HepG2 (cell line): ENCODE measurements around the gene FAM193A. TPM values are rescaled to one million over a fixed set of nuclear protein-coding genes. Genes with fewer than 3 reads are reported as not detected.

Experiments used
- ATAC-seq: fragments of 200-7000 bp; cut with Tn5 transposase; 3 replicates; pipeline ENCODE4 v1.9.1; 2020; ENCODE audit warnings: mild to moderate bottlenecking, moderate library complexity
- BruUV-seq: library from RNA; stranded (reverse); fragments of 400-500 nt; replicated peaks from 2 replicates; lab custom pipeline; 2021; lab: Mats Ljungman, UMichigan
- CTCF ChIA-PET: fragments of 300-600 bp; formaldehyde crosslinking; extraction: SDS; loops from one replicate; lab custom pipeline; 2021; ENCODE audit warnings: low total read pairs, inconsistent platforms, low intra/inter-chr PET ratio; lab: Yijun Ruan, JAX
- POLR2A ChIA-PET: fragments of 350-600 bp; sonication (Branson Sonifier 250); formaldehyde crosslinking; loops from one replicate; lab custom pipeline; 2020; ENCODE audit warnings: antibody characterized with exemption, inconsistent platforms; lab: Yijun Ruan, JAX
- DNase-seq: peaks from one replicate; pipeline ENCODE4 v3.0.0-alpha.2; 2015; ENCODE audit warnings: low spot score
- FAIRE-seq: peaks from 3 replicates; lab custom pipeline; 2011; peaks lifted over from hg19 to GRCh38; lab: Jason Lieb, UNC
- H2AFZ ChIP-seq: one replicate; pipeline ENCODE4 v1.6.1; 2011; ENCODE audit warnings: low read length, inconsistent platforms
- H3K27ac ChIP-seq: fragments of 300-600 bp; 3 replicates; pipeline ENCODE4 v1.8.0; 2011; ENCODE audit warnings: mixed run types, mild to moderate bottlenecking, mixed read lengths, low read length, inconsistent platforms; ENCODE audit not compliant: insufficient read depth; ENCODE audit errors: extremely low read length
- H3K27me3 ChIP-seq, 2 experiments: fragments of 200-600 bp in 1 of 2; 2 replicates in 1 of 2; 3 replicates in 1 of 2; pipeline versions ENCODE4 v1.6.0 to v1.8.0; 2011; ENCODE audit warnings: low read length in 2 of 2, mild to moderate bottlenecking in 2 of 2, moderate library complexity in 2 of 2, inconsistent platforms in 1 of 2; ENCODE audit not compliant: insufficient read depth in 2 of 2, control insufficient read depth in 1 of 2
- H3K36me3 ChIP-seq, 2 experiments: fragments of 200-600 bp in 1 of 2; replicated peaks in 1 of 2; 2 replicates in 1 of 2; 3 replicates in 1 of 2; pipeline versions ENCODE4 v1.5.1 to v1.8.0; 2011; ENCODE audit warnings: low read length in 2 of 2, inconsistent platforms in 1 of 2; ENCODE audit not compliant: insufficient read depth in 2 of 2, control insufficient read depth in 1 of 2
- H3K4me1 ChIP-seq: 2 replicates; pipeline ENCODE4 v1.5.1; 2012; ENCODE audit warnings: low read length, inconsistent platforms; ENCODE audit not compliant: insufficient read depth
- H3K4me2 ChIP-seq: 2 replicates; pipeline ENCODE4 v1.6.0; 2011; ENCODE audit warnings: low read depth, low read length, inconsistent platforms
- H3K4me3 ChIP-seq, 3 experiments: fragments of 200-600 bp in 1 of 3; sonication (generic), shearing (Covaris generic) in 1 of 3; replicated peaks in 1 of 3; 2 replicates each; pipeline ENCODE4 v1.5.1; 2011 to 2016; ENCODE audit warnings: low read length in 3 of 3, inconsistent platforms in 2 of 3, low read depth in 2 of 3, mild to moderate bottlenecking in 2 of 3, control low read depth in 1 of 3, mixed read lengths in 1 of 3; ENCODE audit not compliant: insufficient read depth in 1 of 3
- H3K79me2 ChIP-seq: one replicate; pipeline ENCODE4 v1.6.1; 2011; ENCODE audit warnings: low read length, inconsistent platforms; ENCODE audit not compliant: insufficient read depth
- H3K9ac ChIP-seq: 2 replicates; pipeline ENCODE4 v1.6.0; 2011; ENCODE audit warnings: mild to moderate bottlenecking, low read depth, low read length, inconsistent platforms; ENCODE audit not compliant: insufficient read depth
- H3K9me3 ChIP-seq: 2 replicates; pipeline ENCODE4 v1.5.1; 2012; ENCODE audit warnings: mild to moderate bottlenecking, low read length
- H4K20me1 ChIP-seq: 2 replicates; pipeline ENCODE4 v1.6.0; 2011; ENCODE audit warnings: inconsistent platforms, mild to moderate bottlenecking, low read length, moderate library complexity; ENCODE audit not compliant: insufficient read depth
- ATF2 ChIP-seq: sonication (generic); formaldehyde crosslinking; IDR thresholded peaks from 2 replicates; pipeline ENCODE4 v1.4.0; 2020; ENCODE audit warnings: missing genetic modification reagents
- CC2D1A ChIP-seq: sonication (generic); formaldehyde crosslinking; IDR thresholded peaks from 2 replicates; pipeline ENCODE4 v1.8.1; 2023; ENCODE audit warnings: mild to moderate bottlenecking, missing genetic modification reagents
- EEA1 ChIP-seq: sonication (generic); formaldehyde crosslinking; IDR thresholded peaks from 2 replicates; pipeline ENCODE4 v1.5.1; 2020; ENCODE audit warnings: mild to moderate bottlenecking, missing genetic modification reagents, borderline replicate concordance
- FOXP4 ChIP-seq: sonication (generic); formaldehyde crosslinking; IDR thresholded peaks from 2 replicates; pipeline ENCODE4 v1.4.0; 2020; ENCODE audit warnings: missing genetic modification reagents
- KDM6A ChIP-seq: IDR thresholded peaks from 2 replicates; pipeline ENCODE4 v1.6.1; 2016; ENCODE audit warnings: low read depth
- LCORL ChIP-seq, 2 experiments: fragments of 450-650 bp in 1 of 2; sonication (generic) in 1 of 2; formaldehyde crosslinking in 1 of 2; IDR thresholded peaks; 2 replicates each; pipeline versions ENCODE4 v1.5.0 to v1.6.1; 2017 to 2020; ENCODE audit warnings: antibody characterized with exemption in 1 of 2, missing genetic modification reagents in 1 of 2
- SMYD3 ChIP-seq: sonication (generic); formaldehyde crosslinking; IDR thresholded peaks from 2 replicates; pipeline ENCODE4 v1.8.1; 2023; ENCODE audit warnings: mild to moderate bottlenecking, missing genetic modification reagents
- SUZ12 ChIP-seq: fragments of 150-350 bp; IDR thresholded peaks from 2 replicates; pipeline ENCODE4 v1.6.1; 2014; ENCODE audit warnings: low read depth, low read length
- TEF ChIP-seq: sonication (generic); formaldehyde crosslinking; IDR thresholded peaks from 2 replicates; pipeline ENCODE4 v1.5.0; 2020; ENCODE audit warnings: missing genetic modification reagents
- ZNF335 ChIP-seq: sonication (generic); formaldehyde crosslinking; IDR thresholded peaks from 2 replicates; pipeline ENCODE4 v1.4.0; 2020; ENCODE audit warnings: missing genetic modification reagents
- ZNF430 ChIP-seq: sonication (generic); formaldehyde crosslinking; IDR thresholded peaks from 2 replicates; pipeline ENCODE4 v1.9.0; 2021; ENCODE audit warnings: mild to moderate bottlenecking, missing genetic modification reagents
- ZNF570 ChIP-seq: sonication (generic); formaldehyde crosslinking; IDR thresholded peaks from 2 replicates; pipeline ENCODE4 v1.4.0; 2020; ENCODE audit warnings: mild to moderate bottlenecking, missing genetic modification reagents, borderline replicate concordance
- ZNF576 ChIP-seq: sonication (generic); formaldehyde crosslinking; IDR thresholded peaks from 2 replicates; pipeline ENCODE4 v1.4.0; 2020; ENCODE audit warnings: mild to moderate bottlenecking, missing genetic modification reagents
- ZNF687 ChIP-seq: sonication (generic); formaldehyde crosslinking; IDR thresholded peaks from 2 replicates; pipeline ENCODE4 v1.5.1; 2020; ENCODE audit warnings: mild to moderate bottlenecking, missing genetic modification reagents, moderate library complexity
- ZNF800 ChIP-seq: sonication (generic); formaldehyde crosslinking; IDR thresholded peaks from 2 replicates; pipeline ENCODE4 v1.4.0; 2020; ENCODE audit warnings: missing genetic modification reagents
- WGBS: methylation state at CpG from one replicate; pipeline ENCODE4 v1.1.6; 2017; ENCODE audit warnings: low lambda C conversion rate; 5-methylcytosine and 5-hydroxymethylcytosine counted together
- in situ Hi-C: cut with HindIII; loops from 2 replicates; pipeline ENCODE4 v1.10.0; 2017; ENCODE audit warnings: low pct_unique_long_range_greater_than_20kb; ENCODE audit not compliant: extremely low pct_ligation_motif_present
- intact Hi-C: fragments of 100-400 bp; cut with micrococcal nuclease; formaldehyde crosslinking; loops from one replicate; pipeline ENCODE4 v1.10.0; 2022; ENCODE audit not compliant: unreplicated experiment
- polyA plus RNA-seq, 8 experiments: library from polyadenylated mRNA; depleted of rRNA in 3 of 8; stranded (reverse) in 7 of 8; unstranded in 1 of 8; fragments of >200 nt; fragmentation: Illumina TruSeq in 4 of 8; extraction: Trizol in 4 of 8; gene quantifications; 2 replicates each; pipeline versions ENCODE4 v1.2.1 to v1.2.3, GENCODE V29; 2011 to 2016; ENCODE audit warnings: low read depth in 4 of 8, missing spikeins in 1 of 8, mixed read lengths in 1 of 8; ENCODE audit not compliant: insufficient read depth in 1 of 8
- total RNA-seq, 5 experiments: library from RNA; depleted of rRNA; stranded (reverse); fragments of >200 nt; fragmentation: Illumina TruSeq; extraction: Trizol; gene quantifications; 2 replicates each; pipeline ENCODE4 v1.2.3, GENCODE V29; 2016; ENCODE audit warnings: low read depth in 1 of 5

Gene FAM193A
- total and polyA plus RNA-seq, 2 of the 13 experiments (the other 11 are each of a cell fraction or from before 2014, with no cell fraction given), result 5.7 to 8.7 TPM

GRCh38 chr4:2702361-2702760, 165.9 kb downstream of the FAM193A start:
- CTCF ChIA-PET, result no interaction called here
- H3K36me3 ChIP-seq, result peaks cover 29 to 62% of the 10 kb centered on the region in 2 experiments
- H3K9me3 ChIP-seq, result no peaks in the 10 kb centered on the region
- H3K27ac ChIP-seq, result no peak overlapping the region
- H4K20me1 ChIP-seq, result no peaks in the 10 kb centered on the region
- no peak for ATAC-seq
- H3K27me3 ChIP-seq, result no peaks in the 10 kb centered on the region
- DNase-seq, result no peak
- WGBS, result 98% methylated on average over 8 of the region's 8 CpGs
- FAIRE-seq, result no peak
- no peak overlapping the region for H3K4me2 ChIP-seq
- H3K4me3 ChIP-seq, result no peak overlapping the region
- POLR2A ChIA-PET, result no interaction called here
- in situ Hi-C loops (no loop called here), intact Hi-C loops (no loop called here)
- H3K79me2 ChIP-seq, result no peaks in the 10 kb centered on the region
- no TSS peak for BruUV-seq
- peaks cover 10% of the 10 kb centered on the region for H3K4me1 ChIP-seq
- no peak overlapping the region for H3K9ac ChIP-seq
- H2AFZ ChIP-seq, result no peak overlapping the region
- TF ChIP-seq ZNF800 (CRISPR knock-in tag) (no peak), EEA1 (no peak), CC2D1A (CRISPR knock-in tag) (no peak), ATF2 (CRISPR knock-in tag) (no peak), SMYD3 (CRISPR knock-in tag) (no peak), FOXP4 (CRISPR knock-in tag) (no peak), KDM6A (CRISPR knock-in tag) (no peak), ZNF430 (CRISPR knock-in tag) (no peak), TEF (CRISPR knock-in tag) (no peak), LCORL (IDR thresholded peaks at IDR 0.05) (no peak), LCORL (CRISPR knock-in tag; IDR thresholded peaks at IDR 0.05) (no peak), SUZ12 (no peak), ZNF687 (CRISPR knock-in tag) (no peak), ZNF570 (CRISPR knock-in tag) (no peak), ZNF335 (no peak), ZNF576 (CRISPR knock-in tag) (no peak)
